ENCODE results near the gene DDX42. TPM values are rescaled to one million over a fixed set of nuclear protein-coding genes. Genes with fewer than 3 reads are reported as not detected.
"Not testable (repeated sequence)": the region's sequence is repeated elsewhere in the genome, so short reads cannot be mapped to it uniquely, and the experiment has no call there.

The DDX42 gene
- total RNA-seq, 1 donor from 2014 or later, result 47.6 TPM

- no peak for DNase-seq (ENCODE audit: low read depth)
Measured at GRCh38 chr17:63838631-63839171, 64.7 kb downstream of the DDX42 start.

- peak; percentile 7 for DNase-seq (ENCODE audit: low read depth)
Measured at GRCh38 chr17:63840591-63841349, 66.8 kb downstream of the DDX42 start.

DNA sequence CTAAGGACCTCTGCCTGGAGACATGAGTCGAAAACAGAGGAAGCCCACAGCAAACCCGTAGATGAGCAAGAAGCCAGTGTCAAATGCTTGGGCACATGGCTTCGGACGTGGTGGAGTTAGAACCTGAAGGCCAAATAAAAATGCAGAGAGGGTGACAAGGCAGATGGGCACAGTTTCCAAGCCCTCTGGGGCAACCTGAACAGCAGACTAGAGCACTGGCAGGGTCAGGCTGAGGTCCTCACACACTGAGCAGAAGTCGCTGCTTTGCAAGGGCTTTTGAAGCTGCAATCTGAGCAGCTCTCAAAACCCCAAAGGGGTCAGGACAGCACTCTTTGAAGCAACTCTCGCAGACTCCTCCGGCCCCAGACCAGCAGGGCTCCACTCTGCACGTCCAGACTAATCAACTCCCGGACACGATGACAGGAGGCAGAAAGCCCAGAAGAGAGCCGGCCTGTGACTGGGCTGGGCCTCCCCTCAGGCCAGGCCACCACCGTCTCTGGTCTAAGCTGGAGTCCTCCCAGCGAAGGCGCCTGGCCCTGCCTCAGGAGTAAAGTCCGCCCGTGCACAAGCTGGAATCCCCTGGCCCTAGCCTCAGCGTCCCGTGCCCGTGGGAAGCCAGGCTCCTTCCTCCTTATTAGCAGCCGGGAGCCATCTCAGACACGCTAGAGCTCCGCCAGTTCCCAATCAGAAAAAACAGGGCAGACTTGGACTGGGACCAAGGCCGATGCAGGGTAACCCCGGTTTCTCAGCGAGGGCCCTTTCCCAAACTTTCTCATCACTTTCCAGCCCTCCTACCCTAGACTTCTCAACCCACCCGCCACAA, 67.6 kb downstream of the DDX42 start:
- peak; percentile 61 for DNase-seq (ENCODE audit: low read depth)

- no peak for DNase-seq (ENCODE audit: low read depth)
Measured at GRCh38 chr17:63842173-63842539, 68.2 kb downstream of the DDX42 start.

DNA sequence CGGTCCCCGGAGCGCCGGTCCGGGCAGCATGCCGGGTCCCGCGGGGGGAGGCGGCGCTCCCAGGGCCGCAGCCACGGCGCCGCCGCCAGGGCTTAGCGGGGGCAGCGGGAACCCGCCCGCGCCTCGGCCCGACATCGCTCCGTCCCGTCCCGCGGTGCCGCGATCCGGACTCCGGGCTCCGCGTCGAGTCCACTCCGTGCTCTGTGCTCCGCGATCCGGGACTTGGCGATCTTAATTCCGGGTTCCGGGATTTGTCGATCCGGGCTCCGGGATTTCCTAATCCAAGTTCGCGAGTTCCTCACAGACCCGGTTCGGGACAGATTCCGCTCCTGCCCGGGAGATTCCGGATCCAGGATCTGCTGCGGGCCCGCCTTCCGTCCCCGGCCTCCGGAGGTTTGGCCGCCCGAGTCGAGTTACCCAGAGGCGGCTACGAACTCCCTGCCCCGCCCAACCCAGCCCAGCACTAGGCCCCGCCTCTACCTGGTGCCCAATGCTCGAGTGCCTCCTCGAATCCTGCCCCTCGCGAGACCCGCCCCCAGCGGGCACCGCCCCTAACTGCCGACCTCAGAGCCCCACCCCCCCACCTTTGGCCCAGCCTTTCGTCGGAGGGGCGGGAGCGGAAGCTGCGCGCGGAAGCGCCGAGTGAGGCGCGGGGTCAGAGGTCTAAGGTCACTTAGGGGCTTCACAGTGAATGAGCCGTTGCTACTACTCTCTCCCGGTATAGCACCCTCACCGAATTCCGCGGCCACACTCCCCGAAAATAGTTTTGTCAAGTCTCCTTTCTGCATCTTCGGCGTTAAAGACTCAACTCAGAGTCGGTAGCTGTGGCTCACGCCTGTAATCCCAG, 68.8 kb downstream of the DDX42 start, which contains the start of gene SMARCD2:
SMARCD2 (minus strand) TSS at position 146 of the 847 bp plus-strand sequence; CDS start at position 135, 11 bp downstream.
- DNase-seq (ENCODE audit: low read depth), result peak; percentile 99

GRCh38 chr17:63843387-63843888, 69.5 kb downstream of the DDX42 start:
- peak; percentile 70 for DNase-seq (ENCODE audit: low read depth)

GRCh38 chr17:63843910-63844677, 70.1 kb downstream of the DDX42 start:
- DNase-seq (ENCODE audit: low read depth), result no peak

DNA sequence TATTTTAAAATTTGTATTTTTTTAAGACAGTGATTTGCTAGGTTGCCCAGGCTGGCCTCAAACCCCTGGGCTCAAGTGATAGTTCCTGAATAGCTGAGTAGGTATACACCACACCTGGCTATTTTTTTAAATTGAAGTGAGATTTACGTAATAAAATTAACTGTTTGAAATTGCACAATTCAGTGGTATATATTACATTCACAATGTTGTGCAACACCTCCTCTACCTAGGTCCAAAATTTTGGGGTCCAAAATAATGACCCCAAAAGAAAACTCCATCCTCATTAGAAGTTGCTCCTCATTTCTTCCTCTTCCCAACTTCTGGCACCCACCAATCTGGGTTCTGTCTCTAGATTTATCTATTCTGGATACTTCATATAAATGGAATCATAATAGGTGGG, 71.5 kb downstream of the DDX42 start:
- DNase-seq (ENCODE audit: low read depth), result no peak

GRCh38 chr17:63847525-63848249, 73.7 kb downstream of the DDX42 start:
- no peak for DNase-seq (ENCODE audit: low read depth)

DNA sequence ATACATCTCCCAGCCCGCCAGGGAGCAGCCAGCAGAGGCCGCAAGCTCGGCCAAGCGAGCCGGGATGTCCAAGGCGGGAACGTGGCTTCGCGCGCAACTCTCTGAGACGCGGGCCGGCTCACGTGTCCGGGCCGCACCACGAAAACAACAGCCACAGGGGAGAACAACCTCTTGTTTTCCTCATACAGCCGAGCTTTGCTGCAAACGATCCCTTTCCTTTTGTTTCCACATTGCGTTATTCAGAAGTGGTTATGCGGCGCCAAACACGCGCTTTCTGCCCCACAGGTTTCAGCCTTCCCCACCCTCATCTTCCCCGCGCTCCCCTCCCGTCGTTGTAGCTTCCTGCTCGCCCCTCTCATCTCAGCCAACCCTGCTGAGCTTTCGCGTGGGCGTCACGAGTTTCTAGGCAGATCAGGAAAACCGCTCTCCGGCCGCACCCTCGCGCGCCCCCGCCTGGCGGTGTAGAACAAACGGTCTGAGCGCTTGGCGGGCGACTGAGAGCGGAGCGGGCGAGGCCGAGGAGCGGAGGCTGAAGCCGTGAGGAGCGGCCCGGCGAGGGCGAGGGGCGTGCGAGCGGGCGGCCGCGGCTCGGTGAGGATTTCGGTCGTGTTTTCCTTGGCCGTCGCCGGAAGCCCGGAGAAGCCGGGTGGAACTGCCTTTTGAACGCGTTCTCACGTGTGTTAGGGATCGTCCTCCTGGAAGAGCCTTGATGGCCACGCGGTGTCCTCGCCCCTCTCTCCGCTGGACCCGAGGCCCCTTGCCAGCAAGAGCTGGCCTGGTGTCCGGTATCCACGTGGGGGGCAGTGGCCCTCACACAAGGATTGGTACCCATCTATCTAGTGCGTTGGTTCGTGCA, 75.1 kb downstream of the DDX42 start:
- peak; percentile 83 for DNase-seq (ENCODE audit: low read depth)

- DNase-seq (ENCODE audit: low read depth), result no peak
Measured at GRCh38 chr17:63850401-63850800, 76.4 kb downstream of the DDX42 start.

DNA sequence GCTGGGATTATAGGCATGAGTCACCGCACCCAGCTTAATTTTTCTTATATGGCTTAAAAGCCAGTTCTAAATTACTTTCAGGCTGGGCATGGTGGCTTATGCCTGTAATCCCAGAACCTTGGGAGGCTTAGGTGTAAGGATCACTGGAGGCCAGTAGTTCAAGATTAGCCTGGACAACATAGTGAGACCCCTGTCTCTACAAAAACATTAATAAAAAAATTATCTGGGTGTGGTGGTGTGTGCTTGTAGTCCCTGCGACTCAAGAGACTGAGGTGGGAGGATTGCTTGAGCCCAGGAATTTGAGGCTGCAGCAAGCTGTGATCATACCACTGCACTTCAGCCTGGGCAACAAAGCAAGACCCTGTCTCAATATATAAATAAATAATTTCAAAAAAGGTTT, 79.3 kb downstream of the DDX42 start:
- DNase-seq (ENCODE audit: low read depth), result no peak

- DNase-seq (ENCODE audit: low read depth), result no peak
Measured at GRCh38 chr17:63854709-63855108, 80.7 kb downstream of the DDX42 start.

- DNase-seq (ENCODE audit: low read depth), result no peak
Measured at GRCh38 chr17:63855185-63855584, 81.2 kb downstream of the DDX42 start.

- not testable (repeated sequence) for DNase-seq (ENCODE audit: low read depth)
Measured at GRCh38 chr17:63856425-63856824, 82.5 kb downstream of the DDX42 start.

DNA sequence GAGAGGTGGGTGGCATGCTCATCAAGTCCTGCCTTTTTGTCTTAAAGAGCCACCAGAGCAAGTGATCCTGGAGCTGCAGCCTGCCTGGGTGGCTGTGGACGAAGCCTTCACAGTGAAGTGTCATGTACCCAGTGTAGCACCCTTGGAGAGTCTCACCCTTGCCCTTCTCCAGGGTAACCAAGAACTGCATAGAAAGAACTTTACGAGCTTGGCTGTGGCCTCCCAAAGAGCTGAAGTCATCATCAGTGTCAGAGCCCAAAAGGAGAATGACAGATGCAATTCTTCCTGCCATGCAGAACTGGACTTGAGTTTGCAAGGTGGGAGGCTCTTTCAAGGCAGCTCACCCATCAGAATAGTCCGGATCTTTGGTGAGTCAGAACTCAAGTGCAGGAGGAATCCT, 85.3 kb downstream of the DDX42 start:
- no peak for DNase-seq (ENCODE audit: low read depth)

DNA sequence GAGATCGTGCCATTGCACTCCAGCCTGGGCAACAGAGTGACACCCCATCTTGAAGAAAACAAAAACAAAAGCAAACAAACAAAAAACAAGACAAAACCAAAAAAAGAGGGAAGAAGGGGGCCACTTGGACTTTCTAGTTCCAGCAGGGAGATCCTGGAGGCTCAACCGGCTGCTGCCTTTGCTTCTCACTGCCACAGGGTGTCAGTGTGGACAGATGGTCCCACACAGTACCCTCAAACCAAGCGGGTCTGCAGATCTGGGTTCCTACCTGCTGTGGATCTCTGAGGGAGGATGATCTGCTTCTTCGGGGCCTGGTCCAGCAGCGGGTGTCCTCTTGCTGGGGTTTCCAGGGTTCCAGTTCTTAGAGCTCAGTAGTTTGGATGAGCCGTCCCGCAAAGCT, 92.7 kb downstream of the DDX42 start:
- DNase-seq (ENCODE audit: low read depth), result peak; percentile 15

All from myocyte (in vitro differentiated cells).